Activated CD4-positive, CD25-positive, alpha-beta regulatory T cell treated with anti-CD3 and anti-CD28 coated beads, Interleukin-2, amount 50 U/mL, for 24 hours (primary cell): Measurements from ENCODE around the gene PRODH.
"Not testable (repeated sequence)": the region's sequence is repeated elsewhere in the genome, so short reads cannot be mapped to it uniquely, and the experiment has no call there.

Experiments
- ATAC-seq, 2 donors: fragments of 150-1000 bp; cut with Tn5 transposase; one replicate each; pipeline ENCODE4 v1.10.0; 2021; ENCODE audit warnings: mild to moderate bottlenecking in 1 of 2, moderate library complexity in 1 of 2

Gene PRODH

GRCh38 chr22:18967391-18968010 lies 31.4 kb upstream of the PRODH start:
- not testable (repeated sequence) for ATAC-seq

GRCh38 chr22:18966748-18967147 lies 30.7 kb upstream of the PRODH start:
- ATAC-seq: no peak

- ATAC-seq: no peak
Observed at GRCh38 chr22:18965526-18966421, 29.7 kb upstream of the PRODH start.

- ATAC-seq: not testable (repeated sequence)
Observed at GRCh38 chr22:18964501-18965265, 28.6 kb upstream of the PRODH start.

GRCh38 chr22:18964051-18964450 lies 28.0 kb upstream of the PRODH start:
- ATAC-seq: not testable (repeated sequence)

- no peak for ATAC-seq
Observed at GRCh38 chr22:18962308-18962635, 26.2 kb upstream of the PRODH start.

GRCh38 chr22:18961632-18962307 lies 25.7 kb upstream of the PRODH start:
- not testable (repeated sequence) for ATAC-seq

- ATAC-seq: not testable (repeated sequence)
Observed at GRCh38 chr22:18961201-18961600, 25.1 kb upstream of the PRODH start.

- not testable (repeated sequence) for ATAC-seq
Observed at GRCh38 chr22:18960166-18960820, 24.2 kb upstream of the PRODH start.

- ATAC-seq: not testable (repeated sequence)
Observed at GRCh38 chr22:18959741-18960140, 23.6 kb upstream of the PRODH start.

- ATAC-seq: not testable (repeated sequence)
Observed at GRCh38 chr22:18959266-18959665, 23.2 kb upstream of the PRODH start.

GRCh38 chr22:18958738-18959137 lies 22.6 kb upstream of the PRODH start:
- ATAC-seq: peak; percentile 16 to 36

GRCh38 chr22:18958321-18958705 lies 22.2 kb upstream of the PRODH start:
- ATAC-seq: not testable (repeated sequence)

- not testable (repeated sequence) for ATAC-seq
Observed at GRCh38 chr22:18957621-18958320, 21.7 kb upstream of the PRODH start.

- ATAC-seq: not testable (repeated sequence)
Observed at GRCh38 chr22:18956956-18957355, 20.9 kb upstream of the PRODH start.

GRCh38 chr22:18956121-18956895 lies 20.2 kb upstream of the PRODH start:
- ATAC-seq: not testable (repeated sequence)

- ATAC-seq: no peak
Observed at GRCh38 chr22:18955696-18956095, 19.6 kb upstream of the PRODH start.

GRCh38 chr22:18954990-18955571 lies 19.0 kb upstream of the PRODH start:
- no peak for ATAC-seq

- ATAC-seq: peak; percentile 57 to 59
Observed at GRCh38 chr22:18954303-18954989, 18.4 kb upstream of the PRODH start.

- not testable (repeated sequence) for ATAC-seq
Observed at GRCh38 chr22:18953128-18953527, 17.0 kb upstream of the PRODH start.
